Stimulated activated CD4-positive, alpha-beta T cell treated with anti-CD3 and anti-CD28 coated beads, Interleukin-12 subunit alpha, Interleukin-12 subunit beta, amount 100 ng/mL, for 48 hours (primary cell): ENCODE measurements around the gene TPRN.
"Not testable (repeated sequence)": the region's sequence is repeated elsewhere in the genome, so short reads cannot be mapped to it uniquely, and the experiment has no call there.

Experiments
- DNase-seq, 3 donors: peaks; one replicate each; pipeline ENCODE4 v3.0.0-alpha.2; 2020; ENCODE audit warnings: low read depth in 2 of 3, low spot score in 1 of 3

Gene TPRN, protein sequence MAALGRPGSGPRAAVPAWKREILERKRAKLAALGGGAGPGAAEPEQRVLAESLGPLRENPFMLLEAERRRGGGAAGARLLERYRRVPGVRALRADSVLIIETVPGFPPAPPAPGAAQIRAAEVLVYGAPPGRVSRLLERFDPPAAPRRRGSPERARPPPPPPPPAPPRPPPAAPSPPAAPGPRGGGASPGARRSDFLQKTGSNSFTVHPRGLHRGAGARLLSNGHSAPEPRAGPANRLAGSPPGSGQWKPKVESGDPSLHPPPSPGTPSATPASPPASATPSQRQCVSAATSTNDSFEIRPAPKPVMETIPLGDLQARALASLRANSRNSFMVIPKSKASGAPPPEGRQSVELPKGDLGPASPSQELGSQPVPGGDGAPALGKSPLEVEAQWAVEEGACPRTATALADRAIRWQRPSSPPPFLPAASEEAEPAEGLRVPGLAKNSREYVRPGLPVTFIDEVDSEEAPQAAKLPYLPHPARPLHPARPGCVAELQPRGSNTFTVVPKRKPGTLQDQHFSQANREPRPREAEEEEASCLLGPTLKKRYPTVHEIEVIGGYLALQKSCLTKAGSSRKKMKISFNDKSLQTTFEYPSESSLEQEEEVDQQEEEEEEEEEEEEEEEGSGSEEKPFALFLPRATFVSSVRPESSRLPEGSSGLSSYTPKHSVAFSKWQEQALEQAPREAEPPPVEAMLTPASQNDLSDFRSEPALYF

DNA sequence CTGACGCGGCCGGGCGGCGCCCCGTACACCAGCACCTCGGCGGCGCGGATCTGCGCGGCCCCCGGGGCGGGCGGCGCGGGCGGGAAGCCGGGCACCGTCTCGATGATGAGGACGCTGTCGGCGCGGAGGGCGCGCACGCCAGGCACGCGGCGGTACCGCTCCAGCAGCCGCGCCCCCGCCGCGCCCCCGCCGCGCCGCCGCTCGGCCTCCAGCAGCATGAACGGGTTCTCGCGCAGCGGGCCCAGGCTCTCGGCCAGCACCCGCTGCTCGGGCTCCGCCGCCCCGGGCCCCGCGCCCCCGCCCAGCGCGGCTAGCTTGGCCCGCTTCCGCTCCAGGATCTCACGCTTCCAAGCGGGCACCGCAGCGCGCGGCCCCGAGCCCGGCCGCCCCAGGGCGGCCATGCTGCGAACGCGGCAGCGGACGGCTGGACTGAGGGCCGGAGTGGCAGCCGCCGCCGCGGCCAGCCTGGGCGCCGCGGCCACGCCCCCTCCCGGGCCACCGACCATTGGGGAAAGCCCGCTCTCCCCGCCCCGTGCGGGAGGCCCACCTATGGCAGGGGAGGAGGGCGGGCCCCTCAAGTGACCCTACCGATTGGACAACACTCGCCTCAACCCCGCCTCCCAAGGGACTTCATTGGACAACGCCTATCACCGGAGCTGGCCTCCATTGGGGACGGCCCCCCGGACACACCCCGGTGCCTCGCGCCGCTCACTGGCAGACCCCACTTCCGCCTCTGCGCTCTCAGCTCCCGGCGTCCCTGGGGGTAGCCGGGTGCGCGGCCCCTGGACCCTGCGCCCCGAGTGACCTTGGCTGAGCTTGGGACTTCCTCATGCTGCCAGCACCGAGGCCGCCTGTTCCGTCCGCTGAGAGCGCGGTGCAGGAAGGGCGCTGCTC is at the start of gene TPRN:
TSS of gene TPRN (minus strand) at position 431 of the 894 bp plus-strand sequence. CDS start at position 401, 30 bp downstream.
- peak; percentile 96 to 99 (median 96) for DNase-seq

DNA sequence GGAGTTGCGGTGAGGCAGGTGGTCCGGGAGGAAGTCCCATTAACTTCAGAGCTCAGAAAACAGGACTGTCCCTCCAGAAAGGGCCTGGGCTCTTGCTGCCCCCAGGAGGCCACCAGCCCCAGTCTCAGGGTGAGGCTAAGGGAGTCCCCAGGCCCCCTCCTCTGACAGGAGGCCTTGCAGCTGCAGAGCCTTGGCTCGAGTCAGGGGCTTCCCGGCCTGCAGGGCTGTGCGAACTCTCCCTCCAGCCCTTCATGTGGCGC is 47.3 kb upstream of the TPRN start:
- DNase-seq = no peak

DNA sequence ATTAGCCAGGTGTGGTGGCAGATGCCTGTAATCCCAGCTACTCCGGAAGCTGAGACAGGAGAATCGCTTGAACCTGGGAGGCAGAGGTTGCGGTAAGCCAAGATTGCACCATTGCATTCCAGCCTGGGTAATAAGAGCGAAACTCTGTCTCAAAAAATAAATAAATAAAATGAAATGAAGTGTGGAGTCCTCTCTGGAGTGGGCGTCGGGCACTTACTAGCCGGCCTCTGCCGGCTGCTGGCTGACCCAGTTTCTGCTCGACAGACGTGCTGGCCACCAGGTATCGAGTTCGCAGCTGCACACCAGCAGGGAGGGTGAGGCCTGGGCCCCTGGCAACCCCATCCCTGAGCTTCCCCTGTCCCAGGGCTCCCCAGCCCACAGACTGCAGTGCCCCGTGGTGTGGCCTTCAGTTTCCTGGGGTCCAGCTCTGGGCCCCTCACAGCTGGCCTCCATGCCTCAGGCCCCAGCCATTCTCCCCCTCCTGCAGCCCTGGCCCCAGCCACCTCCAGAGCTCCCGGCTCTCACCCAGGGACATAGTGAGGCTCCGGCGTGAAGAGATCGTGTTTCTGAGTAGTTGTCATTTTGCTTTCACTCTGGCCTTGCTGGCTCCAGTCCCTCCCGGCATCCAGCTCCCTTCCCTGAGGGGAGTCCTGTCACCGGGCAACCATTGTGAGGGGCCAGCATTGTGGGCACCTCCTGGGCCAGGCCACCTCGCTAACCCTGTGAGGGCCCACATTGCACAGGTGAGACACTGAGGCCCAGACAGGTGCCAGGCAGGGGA is 46.8 kb upstream of the TPRN start:
- DNase-seq = no peak

DNA sequence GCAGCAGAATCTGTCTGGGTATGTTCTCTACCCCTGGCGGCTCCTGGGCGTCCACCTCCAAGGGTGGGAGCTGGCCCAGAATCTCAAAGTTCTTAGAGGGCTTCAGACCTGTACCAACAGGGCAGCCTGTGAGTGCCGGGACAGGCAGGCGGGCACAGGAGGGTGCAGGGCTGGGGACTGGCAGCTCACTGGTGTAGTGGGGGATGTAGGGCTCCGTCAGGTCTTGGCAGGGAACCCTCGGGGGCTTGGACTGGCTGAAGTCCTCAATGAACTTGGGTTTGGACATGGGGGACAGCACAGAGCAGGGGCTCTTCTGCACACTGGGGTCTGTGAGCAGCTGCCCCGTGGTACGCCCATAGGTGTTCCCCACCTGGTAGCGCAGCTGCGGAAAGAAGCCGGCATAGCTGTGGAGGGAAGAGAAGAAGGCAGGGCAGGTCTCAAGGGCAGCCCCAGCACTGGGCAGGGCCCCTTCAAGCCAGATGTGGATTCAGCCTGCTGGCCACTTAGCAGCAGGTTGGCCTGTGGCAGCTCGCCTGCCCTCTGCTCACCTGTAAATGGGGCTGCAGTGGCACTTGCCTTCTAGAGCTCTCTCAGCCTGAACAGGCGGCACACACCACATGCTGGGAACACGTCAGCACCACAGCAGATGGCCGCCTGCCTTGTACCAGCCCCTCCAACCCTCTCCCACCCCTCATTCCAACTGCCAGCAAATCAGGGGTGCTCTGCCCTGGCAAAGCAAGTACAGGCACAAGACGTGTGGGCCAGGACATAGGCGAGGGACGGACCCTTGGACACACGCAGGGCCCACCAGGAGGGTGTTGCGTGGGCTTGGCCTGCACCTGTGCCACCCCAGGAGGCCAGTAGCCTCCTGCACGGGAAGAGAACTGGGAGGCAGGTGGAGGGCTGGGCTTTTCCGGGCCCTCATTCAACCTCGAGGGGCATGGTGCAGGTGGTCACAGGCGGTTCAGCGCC is 45.2 kb upstream of the TPRN start:
- DNase-seq = no peak

DNA sequence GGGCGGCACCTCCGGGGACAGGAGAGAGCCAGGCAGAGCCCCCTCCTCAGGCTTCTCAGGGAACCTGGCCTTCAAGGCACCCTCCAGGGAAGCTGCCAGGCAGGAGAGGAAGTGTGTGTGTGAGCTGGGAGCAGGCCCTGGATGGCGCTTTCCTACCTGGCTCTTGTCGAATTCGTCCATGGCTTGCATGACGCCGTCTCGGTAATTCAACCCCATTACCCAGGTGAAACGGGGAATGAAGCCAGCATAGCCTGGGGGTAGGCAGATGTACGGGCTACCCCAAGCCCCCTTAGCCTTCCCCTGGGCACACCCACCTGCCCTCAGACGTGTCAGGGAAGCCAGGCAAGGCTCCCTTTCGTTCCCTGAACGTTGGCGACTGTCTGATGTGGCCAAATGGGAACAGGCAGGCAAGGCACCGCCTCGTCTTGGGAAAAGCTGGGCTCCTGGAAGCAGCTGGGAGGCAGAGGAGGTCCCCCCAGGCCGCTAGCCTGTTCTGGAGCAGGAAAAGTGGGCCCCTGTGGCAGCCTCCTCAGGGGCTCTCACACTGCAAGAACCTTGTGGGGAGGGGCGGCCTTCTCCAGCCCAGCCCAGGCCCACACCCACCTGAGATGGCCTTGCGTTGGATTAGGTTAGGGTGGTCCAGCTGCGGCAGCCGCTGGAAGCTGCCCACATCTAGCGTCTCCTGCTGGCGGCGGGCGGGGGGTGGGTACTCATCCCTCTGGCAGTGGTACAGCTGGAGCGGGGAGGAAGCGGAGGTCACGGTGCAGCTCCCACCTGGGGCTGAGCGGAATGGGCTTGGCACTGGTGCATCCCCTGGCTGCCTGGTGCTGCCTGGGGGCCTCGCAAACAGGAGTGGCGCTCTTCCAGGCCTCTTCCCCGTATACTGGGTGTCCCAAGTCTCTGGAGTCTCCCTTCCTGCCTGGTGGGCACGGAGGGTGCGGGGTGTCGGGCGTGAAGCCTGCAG is 44.2 kb upstream of the TPRN start:
- no peak for DNase-seq

DNA sequence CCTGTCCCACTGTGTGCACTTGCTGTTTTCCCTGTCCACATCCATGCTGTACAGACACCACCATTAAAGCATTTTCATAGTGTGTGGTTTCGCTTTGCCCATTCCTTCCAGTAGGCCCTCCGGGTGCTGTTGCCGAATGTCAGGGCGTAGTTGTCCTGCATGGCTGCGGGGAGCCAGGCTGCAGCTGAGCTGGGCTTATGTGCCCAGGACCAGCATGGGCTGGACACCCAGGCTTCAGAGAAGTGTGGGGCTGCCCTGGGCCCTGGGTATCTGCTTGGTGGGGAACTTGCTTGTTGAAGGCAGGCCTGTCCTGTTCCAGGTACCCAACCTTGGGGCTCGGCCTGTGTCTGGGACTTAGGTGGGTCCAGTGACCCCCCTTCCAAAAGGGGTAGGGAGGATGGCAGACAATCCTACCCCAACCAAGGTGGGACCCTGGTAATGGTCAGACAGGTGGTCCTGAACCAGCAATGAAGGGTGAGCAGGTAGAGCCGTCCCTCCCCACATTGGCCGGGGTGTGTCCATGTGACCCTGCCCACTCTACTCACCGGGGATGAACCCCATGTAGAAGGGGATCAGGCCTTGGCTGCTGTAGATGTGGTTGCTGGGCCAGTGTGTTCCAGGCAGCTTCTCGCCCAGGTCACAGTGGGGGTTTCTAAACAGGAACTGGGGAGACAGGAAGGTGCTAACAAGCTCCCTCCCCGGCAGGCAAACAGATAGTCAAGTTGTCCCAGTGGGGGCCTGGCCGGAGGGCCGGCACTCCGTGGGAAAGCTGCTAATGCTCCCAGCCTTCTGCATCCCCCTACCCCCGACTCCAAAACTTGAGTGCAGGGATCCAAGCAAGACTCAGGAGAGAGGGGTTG is 43.3 kb upstream of the TPRN start:
- no peak for DNase-seq

DNA sequence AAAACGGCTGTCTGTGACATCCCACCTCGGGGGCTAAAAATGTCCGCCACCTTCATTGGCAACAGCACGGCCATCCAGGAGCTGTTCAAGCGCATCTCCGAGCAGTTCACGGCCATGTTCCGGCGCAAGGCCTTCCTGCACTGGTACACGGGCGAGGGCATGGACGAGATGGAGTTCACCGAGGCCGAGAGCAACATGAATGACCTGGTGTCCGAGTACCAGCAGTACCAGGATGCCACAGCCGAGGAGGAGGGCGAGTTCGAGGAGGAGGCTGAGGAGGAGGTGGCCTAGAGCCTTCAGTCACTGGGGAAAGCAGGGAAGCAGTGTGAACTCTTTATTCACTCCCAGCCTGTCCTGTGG is 42.7 kb upstream of the TPRN start:
- not testable (repeated sequence) for DNase-seq

DNA sequence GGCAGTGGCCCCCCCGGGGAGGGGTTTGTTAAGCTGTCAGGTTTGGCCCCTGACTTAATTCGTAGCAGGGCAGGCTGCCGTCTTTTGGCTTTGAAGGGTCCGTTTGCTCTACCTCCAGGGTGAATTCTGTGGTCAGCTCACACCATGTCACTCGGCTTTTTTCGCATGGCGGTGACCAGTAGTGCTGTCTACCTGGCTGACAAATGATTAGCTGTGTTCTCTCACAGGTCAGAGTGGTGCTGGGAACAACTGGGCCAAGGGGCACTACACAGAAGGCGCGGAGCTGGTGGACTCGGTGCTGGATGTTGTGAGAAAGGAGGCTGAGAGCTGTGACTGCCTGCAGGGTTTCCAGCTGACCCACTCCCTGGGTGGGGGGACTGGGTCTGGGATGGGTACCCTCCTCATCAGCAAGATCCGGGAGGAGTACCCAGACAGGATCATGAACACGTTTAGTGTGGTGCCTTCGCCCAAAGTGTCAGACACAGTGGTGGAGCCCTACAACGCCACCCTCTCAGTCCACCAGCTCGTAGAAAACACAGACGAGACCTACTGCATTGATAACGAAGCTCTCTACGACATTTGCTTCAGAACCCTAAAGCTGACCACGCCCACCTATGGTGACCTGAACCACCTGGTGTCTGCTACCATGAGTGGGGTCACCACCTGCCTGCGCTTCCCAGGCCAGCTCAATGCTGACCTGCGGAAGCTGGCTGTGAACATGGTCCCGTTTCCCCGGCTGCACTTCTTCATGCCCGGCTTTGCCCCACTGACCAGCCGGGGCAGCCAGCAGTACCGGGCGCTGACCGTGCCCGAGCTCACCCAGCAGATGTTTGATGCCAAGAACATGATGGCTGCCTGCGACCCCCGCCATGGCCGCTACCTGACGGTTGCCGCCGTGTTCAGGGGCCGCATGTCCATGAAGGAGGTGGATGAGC is 42.0 kb upstream of the TPRN start:
- no peak for DNase-seq

DNA sequence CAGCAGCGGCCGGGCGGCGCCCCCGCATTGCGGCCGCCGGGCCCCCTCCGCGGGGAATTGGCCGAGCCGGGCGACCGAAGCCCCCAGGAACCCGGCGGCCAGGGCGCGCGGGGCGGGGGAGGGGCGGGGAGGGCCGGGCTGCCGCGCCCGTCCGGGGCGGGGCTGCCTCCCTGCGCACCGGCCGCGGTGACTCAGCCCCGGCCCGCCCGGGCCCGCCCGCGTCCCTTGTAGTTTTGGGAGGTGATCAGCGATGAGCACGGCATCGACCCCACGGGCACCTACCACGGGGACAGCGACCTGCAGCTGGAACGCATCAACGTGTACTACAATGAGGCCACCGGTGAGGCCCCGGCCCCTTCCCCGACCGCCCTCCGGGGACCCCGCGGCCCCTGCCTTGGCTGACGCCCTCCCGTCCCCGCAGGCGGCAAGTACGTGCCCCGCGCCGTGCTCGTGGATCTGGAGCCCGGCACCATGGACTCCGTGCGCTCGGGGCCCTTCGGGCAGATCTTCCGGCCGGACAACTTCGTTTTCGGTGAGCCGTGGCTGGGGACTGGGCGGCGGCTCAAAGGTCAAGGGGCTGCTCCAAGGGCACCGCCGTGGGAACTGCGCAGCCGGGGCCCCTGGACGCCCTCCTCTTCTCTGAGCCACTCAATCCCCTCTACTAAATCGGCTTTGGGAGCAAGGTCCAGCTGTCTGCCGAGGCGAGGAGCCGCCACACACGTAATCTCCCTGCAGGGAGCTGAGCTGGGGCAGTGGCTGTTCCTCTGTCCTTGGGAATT is 41.1 kb upstream of the TPRN start:
- DNase-seq = peak in 2 of 3 donors; percentile 31 to 65

DNA sequence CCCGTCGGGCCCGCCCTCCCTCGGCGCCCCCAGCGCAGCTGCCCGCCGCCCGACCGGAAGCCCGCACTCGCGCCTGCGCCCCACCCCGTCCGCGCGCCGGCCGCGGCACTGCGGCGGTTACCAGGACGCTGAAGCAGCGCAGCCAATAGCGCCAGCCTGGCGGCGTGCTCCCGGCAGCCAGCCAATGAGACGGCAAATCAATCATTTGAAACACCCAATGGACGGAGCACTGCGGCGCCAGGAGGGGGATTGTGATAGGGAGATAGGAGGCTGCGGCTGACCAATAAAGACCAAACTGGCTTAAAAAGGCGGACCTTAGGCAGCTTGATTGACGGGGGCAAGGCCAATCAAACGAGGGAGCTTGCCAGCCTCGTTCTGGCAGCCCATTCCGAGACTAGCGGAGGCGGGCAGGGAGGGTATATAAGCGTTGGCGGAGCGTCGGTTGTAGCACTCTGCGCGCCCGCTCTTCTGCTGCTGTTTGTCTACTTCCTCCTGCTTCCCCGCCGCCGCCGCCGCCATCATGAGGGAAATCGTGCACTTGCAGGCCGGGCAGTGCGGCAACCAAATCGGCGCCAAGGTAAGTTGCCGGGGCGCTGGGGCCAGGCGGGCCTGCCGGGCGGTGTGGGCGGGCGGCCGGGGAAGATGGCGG is 40.4 kb upstream of the TPRN start, which contains the start of gene TUBB4B:
TSS of gene TUBB4B (plus strand) at position 447 of the 649 bp plus-strand sequence. CDS start at position 521, 74 bp downstream.
- DNase-seq = peak; percentile 94 to 99 (median 97)

DNA sequence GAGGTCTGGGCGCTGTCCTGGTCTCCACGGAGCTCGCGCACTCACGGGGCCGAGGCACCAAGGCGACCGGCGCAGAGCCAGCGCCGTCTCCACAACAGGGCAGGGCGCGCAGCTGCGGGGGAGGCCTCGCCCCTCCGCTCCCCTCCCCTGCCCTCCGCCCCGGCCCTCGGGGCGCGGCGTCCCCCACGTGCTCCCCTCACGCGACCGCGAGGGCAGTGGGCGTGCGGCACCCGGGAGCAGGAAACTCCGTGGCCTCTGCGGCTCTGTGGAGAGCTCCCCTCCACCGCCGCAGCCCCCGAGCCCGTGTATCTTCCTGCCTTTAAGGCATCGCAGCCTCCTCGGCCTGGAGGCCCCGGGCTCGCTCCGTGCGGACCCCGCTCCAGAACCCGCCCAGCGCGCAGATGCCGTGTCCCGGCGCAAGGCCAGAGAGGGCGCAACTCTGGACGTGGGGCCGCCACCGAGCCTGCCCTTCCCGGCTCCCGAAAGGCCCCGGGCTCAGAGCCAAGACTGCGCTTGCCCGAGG is 39.8 kb upstream of the TPRN start:
- DNase-seq = peak; percentile 30 to 63 (median 40)

DNA sequence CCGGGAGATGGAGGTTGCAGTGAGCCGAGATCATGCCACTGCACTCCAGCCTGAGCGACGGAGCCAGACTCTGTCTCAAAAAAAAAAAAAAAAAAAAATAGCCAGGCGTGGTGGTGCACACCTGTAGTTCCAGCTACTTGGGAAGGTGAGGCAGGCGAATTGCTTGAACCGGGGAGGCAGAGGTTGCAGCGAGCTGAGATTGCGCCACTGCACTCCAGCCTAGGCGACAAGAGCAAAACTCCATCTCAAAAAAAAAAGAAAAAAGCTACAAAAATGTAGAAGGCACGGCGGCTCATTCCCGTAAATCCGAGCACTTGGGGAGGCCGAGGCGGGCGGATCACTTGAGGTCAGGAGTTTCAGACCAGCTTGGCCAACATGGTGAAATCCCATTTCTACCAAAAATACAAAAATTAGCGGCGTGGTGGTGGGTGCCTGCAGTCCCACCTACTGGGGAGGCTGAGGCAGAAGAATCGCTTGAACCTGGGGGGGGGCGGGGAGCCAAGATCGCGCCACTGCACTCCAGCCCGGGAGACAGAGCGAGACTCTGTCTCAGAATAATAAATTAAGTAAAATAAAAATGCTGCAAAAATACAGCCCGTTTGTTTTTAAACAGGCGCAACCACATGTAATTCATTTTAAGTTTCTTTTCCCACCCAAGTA is 39.1 kb upstream of the TPRN start:
- DNase-seq = not testable (repeated sequence)

DNA sequence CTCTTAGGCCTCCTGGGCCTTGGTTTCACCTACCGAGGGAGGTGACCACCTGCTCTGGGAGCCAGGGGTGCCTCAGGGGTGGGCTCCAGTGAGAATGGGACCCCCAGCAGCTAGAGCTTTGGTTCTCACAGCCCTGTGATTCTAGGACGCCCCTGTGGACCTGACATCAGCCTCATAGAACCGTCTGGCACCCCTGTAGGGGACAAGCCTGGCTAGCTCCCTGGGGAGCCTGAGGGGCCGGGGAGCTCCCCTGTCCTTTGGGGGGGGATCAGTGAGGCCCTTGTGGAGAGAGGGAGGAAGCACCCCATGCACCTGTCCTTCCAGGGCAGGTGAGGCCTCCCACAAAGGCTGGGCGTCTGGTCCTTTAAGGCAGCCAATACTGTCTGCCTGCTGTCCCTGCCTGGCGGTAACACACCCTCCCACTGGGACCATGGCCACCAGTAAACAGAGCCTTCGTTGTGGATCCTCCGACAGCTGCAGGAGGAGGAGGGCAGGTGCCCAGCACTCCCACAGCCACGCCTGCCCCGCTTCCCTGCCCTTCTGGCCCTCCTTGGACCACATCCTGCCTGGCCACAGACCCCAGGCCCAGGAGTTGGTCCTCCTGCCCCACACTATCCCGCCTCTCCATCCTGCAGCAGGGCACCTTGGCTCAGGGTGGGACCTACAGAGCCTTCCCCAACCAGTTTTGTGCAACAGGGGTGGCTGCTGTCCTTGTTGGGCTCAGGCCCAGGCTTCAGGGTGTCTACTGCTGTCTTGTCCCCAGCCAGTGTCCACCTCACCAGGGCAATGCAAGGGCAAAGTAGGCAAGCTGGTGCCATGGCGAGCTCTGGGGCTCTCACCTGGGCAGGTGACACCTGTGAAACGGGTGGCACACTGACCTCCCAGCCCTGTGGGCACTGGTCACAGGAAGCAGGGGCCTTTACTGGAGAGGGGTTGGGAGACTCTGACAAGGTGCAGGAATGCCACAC is 37.5 kb upstream of the TPRN start:
- DNase-seq = no peak
